Measurements from ENCODE around the gene TAF1C.

- no peak for TF ChIP-seq CTCF (IDR thresholded peaks at IDR 0.05 in 8 of 11, conservative IDR thresholded peaks at IDR 0.05 in 3 of 11)
- no peak for TF ChIP-seq POLR2A (IDR thresholded peaks at IDR 0.05)
- TF ChIP-seq POLR2AphosphoS5 (IDR thresholded peaks at IDR 0.05), result no peak
These were observed 10.0 kb upstream of the TAF1C start for GRCh38 chr16:84196727-84197394.
